KBM-7 (cell line): ENCODE data around the gene CDS2.
A peak's percentile ranks its signal among the peaks of the same experiment; 100 is the strongest.

Source experiments
- DNase-seq: peaks from one replicate; pipeline ENCODE4 v3.0.0-alpha.2; 2015
- in situ Hi-C: fragments of 300-500 bp; cut with MboI; formaldehyde crosslinking; loops from 2 replicates; pipeline ENCODE4 v1.14.3; 2020; ENCODE audit warnings: low sequenced_read_pairs, low pct_unique_long_range_greater_than_20kb, mixed read lengths

CDS2 gene

DNA sequence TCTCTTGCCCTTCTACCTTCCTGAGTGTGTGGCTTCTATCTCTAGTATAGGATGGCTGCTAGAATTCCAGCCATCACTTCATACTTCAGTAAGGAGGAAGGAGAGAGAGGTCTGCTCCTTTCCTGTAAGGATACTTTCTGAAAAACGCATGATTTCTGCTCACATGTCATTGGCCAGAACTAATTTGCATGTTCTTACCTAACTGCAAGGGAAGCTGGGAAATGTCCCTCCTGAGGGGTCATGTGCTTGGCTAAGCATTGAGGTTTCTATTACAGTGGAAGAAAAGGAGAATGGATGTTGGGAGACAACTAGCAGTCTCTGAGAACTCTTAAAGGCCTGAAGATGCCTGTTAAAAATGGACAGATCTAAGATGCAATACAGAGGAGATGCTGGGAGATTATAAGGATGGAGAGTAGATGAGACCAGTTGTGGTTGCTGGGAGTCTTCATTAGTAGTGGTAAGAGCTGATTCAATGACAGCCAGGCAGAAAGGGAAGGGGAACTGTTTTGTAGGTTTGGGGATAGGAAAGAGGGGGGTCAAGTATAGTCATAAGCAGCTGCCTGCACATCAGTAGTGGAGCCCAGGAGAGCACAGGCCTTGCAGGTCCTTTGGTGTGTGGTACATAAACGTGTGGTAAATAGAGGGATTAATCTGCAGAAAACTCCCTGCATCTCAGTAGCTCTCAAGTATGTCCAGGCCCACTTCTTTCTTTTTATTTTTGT lies 20.2 kb downstream of the CDS2 start:
- peak; percentile 32 for DNase-seq
- in situ Hi-C loops = no loop called here

DNA sequence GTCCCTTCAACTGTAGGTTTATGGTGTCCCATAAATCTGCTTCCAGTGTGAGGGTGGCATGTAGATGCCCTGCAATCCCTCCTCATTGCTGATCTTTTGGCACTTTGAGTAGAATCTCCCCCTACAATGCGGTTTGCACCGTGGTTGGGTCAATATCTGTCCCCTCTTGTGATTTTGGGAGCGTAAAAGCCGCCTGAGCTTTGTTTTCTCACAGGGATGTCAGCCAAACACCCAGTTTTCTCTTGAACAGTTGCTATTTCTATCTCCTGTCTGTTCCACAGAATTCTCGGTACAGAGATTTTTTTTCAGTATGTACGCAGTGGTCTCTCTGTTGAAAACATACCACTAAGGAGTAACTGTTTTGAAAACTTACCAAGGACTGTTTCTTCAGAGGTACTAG lies 21.8 kb downstream of the CDS2 start:
- in situ Hi-C loops = no loop called here
- DNase-seq = no peak

DNA sequence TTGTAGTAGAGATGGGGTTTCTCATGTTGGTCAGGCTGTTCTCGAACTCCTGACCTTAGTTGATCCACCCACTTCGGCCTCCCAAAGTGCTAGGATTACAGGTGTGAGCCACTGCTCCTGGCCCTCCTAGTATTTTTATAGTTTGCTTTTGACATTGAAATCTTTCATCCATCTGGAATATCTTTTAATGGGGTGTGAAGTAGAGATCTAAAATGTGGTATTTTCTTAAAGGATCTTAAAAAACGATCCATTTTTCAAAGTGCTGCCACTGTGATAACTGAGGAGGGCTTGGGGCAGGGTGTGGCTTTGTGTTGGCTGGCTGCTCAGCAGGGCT lies 23.1 kb downstream of the CDS2 start:
- in situ Hi-C loops = no loop called here
- no peak for DNase-seq

DNA sequence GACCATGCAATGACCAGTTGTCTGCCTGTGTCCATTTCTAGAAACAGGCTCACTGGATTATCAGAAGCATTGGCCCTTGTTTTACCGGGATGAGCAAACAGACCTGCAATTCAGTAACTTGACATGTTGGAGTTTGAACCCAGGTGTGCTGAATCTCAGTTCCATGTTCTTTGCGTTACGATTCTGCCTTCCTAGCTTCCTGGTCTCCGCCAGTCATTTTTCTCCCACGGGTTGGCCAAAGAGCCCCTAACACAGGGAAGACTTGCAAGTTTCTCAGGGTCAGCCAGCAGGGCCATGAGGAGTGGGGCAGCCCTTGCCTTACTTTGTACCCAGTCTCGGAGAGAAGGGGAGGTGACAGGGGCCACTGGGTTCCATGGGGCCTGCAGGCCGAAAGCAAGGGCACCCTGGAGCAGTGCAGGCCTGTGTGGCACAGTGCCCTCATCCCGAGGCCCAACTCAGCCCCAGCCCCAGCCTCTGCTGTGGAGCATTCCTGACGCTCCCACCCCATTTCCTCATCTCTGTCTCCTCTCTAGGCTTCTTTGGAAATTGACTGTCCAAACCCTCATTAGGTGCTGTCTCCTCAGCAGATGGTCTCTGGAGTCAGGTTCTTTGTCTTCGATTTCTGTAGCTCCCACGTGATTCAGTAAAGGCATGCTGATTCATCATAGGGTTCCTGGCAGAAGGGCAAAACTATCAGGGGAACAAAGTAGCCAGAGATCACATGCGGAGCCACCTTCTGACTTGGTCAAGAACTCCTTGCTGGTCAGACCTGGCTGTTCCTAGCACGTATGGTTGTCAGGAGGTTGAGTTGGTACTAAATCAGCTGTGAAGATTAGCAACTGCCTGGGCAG lies 23.6 kb downstream of the CDS2 start:
- no peak for DNase-seq
- in situ Hi-C loops = no loop called here

DNA sequence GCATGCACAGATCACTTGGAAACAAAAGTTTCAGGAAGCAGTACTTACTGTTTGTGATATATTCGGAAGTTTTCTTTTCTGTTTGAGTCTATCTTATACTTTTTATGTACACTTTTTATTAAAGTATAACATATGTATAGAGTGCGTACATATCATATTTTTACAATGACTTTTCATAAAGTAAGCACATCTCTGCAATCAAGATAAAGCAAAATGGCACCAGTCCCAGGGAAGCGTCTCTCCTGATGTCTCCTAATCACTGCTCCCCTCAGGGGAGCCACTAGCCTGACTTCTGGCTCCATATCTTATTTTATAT lies 26.3 kb downstream of the CDS2 start:
- DNase-seq = no peak
- in situ Hi-C loops = no loop called here

DNA sequence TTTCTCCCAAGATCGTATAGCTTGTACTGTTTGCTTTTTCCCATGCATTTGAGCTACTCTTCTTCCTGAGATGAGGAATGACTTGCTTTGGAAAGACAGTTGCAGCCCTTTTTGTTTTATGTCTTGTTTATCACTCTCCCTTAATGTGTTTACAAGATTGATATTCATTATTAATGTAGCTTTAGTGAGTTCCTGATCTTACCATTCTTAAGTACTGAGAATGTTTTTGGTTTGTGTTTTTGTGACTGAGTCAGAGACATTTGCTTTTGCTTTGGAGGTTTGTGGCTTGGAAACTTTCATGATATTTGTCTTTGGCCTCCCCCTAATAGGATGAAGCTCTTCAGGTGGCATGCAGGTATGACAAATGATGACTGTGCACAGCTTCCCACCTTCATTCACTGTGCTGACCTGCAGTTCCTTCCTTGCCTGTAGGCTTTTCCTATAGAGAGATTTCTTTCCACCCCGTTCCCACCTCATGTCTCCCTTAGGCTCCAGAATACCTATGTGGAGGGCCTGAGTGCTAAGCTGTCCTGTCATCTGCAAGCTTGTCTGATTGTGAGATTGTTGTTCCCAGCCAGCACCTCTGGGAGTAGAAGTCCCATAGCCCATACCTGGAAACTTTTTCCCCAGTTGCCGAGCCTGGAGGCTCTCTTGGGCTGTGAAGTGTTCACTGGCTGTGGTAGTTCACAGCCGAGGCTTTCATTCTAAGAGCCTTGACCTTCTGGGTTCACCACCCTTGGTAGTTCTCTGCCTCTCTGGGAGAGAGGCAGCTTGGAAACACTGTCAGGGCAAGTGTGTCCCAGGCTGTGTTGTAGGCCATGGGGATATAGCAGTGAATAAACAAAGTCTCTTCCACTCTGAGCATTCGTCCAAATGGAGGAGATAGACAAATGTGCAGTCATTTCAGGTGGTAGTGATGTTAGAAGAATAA lies 27.1 kb downstream of the CDS2 start:
- in situ Hi-C loops = no loop called here
- DNase-seq = no peak

DNA sequence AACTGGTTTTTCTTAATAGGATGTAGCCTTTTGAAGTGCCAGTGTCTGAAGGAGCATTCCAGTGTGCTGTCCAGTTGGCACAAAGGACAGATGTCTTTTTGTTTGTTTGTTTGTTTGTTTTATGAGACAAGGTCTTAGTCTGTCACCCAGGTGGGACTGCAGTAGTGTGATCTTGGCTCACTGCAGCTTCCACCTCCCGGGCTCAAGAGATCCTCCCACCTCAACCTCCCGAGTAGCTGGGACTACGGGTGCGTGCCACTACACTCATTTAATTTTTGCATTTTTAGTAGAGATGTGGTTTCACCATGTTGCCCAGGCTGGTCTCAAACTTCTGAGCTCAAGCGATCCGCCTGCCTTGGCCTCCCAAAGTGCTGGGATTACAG lies 27.7 kb downstream of the CDS2 start:
- DNase-seq = no peak
- in situ Hi-C loops = no loop called here

DNA sequence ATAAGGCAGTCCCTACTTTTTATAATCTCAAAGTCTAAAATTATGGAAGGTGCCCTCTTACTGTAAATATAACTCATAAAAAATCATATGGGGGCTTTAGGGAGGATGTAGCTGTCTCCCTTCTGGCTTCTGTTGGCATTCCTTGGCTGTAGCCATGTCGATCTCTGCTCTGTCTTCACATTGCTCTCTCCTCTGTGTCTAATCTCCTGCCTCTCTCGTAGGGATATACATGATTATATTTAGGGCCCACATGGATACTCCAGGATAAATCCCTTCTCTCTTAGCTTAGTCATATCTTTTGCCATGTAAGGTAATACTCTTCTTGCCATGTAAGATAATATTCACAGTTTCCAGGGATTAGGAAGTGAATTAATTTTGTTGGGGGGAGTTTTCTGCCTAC lies 28.6 kb downstream of the CDS2 start:
- in situ Hi-C loops = no loop called here

DNA sequence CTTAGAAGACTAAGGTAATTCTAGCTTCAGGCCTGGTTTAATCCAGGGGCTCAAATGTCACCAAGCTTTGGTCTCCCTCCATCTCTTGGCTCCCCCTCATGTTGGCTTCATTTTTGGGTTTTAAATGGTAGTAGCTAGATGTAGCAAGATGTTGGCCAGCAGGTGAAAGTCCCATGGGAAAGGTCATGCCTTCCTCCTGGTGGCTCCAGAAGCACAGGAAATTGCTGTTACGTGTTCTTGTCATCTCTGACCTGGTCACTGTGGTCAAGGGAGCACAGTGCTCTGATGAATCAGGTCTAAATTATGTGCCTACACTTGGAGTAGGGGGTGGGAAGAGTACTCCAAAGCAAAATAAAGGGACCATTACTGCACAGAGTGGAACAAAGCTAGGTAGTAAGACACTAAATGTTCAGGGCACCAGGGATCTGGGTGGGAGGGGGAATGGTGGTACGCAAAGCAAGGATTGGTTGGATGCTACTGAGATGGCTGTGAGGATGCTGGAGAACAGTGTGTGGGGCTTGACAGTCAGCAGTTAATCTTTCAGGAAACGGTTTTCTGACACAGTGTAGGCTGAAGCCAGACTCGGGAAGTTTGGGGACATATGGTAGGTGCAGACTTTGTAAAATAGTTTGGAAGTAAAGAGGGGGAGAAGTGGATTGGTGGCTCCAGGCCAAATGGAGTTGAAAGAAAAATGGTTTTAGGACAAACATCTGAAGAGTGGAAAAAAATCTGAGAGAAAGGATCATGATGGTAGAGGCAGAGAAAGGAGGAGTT lies 30.1 kb downstream of the CDS2 start:
- in situ Hi-C loops = no loop called here
- peak; percentile 35 for DNase-seq

More for the DNA sequence above, 28.6 kb downstream of the CDS2 start:
- no peak for DNase-seq

DNA sequence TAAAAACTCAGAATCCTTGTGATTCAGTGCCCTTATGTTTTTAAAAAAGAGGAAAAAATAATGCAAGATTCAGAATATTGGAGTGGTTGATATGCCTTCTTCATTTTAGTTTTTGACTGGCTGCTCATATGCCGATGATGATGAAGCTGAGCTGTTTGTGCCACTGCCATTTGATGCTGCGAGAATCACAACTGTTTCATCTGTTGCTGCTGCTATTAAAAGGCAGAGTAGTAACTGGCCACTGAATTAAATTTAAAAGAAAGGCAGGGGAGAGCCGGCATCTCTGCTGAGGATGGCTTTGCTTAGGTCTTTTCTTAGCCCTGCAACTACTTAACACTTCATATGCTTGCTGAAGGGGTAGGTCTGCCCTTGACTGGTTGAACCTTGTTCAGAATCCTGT lies 33.1 kb downstream of the CDS2 start:
- no peak for DNase-seq
- in situ Hi-C loops = no loop called here

DNA sequence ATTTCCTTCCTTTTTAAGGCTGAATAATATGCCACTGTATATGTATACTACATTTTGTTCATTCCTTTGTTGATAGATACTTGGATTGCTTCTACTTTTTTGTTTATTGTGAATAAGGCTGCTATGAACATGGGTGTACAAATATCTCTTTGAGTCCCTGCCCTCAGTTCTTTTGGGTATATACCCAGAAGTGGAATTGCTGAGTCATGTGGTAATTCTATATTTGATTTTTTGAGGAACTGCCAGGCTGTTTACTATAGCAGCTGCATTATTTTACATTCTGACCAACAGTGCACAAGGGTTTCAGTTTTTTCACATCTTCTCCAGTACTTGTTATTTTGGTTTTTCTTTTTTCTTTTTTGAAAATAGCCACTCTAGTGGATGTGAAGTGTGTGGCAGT lies 34.1 kb downstream of the CDS2 start:
- in situ Hi-C loops = no loop called here
- DNase-seq = no peak

DNA sequence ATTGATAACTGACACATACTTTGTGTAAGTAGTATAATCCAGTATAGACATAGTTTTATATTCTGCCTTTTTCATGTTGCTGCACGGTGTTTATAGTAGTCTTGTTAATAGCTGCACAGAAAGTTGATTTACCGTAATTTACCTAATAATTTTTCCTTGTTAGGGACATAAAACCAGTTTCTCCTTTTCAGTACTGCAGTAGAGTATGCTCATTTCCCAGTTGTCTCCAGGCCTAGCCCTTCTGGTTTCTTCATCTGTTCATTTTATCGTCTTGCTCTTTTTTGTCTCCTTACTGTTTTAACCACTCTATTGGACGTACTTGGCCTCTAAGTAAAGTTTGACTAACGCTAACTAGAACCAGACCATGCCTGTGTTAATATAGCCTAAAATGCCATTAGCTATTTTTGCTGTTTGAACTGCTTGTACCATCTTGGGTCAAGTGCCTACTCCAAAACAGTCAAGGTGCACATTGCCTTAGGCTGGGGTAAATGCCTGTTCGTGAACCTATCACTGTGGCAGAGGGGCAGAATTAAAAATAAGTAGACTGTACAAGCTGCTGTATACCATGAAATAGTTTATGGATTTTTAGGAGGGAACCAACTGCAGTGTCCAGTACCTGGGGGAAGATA lies 34.8 kb downstream of the CDS2 start:
- in situ Hi-C loops = no loop called here
- no peak for DNase-seq

DNA sequence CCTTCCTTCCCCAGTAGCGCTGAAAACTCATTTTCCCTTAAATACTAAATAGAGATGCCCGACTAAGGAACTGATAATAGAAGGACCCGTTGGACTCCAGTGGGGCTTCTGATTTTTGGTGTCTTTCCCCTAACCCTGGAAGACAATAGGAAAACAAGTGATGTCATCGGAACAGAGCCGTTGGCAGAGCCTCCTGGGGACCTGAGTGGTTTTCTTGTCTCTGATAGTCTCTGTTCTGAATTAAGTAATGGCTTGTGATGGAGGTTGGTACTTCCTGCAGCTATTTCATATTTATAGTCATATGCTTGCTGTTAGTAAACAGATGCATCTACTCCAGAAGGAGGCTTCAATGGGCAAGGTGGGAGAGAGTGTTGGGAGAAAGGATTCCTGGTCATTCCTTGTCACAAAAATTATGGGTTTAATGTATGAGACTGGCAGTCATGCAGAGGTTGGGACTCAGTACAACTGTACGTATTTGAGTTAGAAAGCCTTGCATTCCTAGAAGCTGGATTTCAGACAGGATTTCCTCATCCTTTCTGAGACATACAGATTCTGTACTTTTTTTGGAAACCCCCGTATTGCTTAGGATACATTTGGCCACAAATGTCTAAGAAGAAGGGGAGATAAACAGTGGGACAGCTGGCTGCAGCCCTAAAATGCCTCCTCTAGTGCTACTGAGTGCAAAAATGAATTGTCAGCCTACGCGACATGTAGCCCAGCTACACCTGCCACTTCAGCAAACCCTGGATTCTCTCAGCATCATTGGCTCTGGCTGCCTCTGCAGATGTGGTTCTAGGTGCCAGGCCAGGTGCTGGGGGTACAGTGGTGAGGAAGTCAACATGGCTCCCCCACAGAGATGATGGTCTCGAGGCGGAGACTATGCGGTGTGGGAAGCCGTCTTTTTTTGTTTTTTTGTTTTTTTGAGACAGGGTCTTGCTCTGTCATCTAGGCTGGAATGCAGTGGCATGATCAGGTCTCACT lies 38.1 kb downstream of the CDS2 start:
- in situ Hi-C loops = no loop called here
- no peak for DNase-seq

DNA sequence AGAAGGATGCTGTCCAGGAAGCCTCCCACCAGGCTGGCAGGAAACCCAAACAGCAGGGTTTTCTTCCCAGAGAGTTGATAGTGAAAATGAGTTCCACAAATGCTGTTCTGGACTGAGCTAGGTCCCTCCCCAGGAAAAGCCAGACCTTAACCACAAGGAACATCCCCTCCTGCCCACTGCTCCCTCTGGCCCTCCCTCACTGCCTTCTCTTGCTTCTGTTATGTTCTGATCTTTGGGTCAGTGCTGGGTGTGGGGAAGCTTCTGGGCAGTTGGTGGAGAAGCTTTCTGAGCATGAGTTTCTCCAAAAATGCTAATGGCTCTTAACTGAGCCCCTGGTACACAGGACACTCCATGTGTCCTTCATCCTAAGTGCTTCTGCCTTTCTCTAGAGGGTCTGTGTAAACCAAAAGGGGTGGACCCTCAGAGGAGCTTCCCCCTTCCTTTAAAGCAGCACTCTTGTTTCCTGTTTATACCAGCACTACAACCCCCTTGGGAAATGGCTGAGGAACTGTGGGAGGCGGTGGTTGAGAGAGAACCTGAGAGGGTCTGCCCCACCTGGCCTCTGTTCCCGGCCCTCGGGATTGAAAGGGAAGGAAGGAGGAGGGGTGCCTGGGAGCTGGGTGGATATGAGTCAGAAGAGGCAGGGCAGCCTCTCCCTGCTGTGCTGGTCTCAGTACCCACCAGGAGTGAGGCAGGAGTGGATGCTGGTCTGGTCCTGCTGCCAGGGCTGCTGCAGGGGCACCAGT lies 42.0 kb downstream of the CDS2 start:
- in situ Hi-C loops = no loop called here
- DNase-seq = peak; percentile 89

DNA sequence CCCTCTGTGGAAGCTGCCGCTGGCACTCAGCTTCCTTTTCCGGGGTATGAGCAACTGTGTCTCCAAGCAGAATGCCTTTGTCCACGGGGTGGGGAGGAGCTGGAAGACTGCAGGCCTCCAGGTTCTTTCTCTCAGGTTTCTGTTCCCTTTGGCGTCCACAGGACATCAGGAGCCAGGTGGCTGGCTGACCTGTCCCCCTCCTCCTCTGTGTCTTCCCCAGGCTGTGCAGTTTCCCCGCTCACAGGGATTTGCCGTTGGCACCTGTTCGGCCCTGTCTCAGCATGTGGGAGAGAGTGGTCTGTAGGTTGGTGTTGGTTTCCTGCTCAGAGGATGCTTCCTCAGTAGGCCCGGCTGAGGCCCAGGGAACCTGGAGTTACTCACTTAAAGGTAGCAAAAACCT lies 43.5 kb downstream of the CDS2 start:
- in situ Hi-C loops = no loop called here
- DNase-seq = no peak

DNA sequence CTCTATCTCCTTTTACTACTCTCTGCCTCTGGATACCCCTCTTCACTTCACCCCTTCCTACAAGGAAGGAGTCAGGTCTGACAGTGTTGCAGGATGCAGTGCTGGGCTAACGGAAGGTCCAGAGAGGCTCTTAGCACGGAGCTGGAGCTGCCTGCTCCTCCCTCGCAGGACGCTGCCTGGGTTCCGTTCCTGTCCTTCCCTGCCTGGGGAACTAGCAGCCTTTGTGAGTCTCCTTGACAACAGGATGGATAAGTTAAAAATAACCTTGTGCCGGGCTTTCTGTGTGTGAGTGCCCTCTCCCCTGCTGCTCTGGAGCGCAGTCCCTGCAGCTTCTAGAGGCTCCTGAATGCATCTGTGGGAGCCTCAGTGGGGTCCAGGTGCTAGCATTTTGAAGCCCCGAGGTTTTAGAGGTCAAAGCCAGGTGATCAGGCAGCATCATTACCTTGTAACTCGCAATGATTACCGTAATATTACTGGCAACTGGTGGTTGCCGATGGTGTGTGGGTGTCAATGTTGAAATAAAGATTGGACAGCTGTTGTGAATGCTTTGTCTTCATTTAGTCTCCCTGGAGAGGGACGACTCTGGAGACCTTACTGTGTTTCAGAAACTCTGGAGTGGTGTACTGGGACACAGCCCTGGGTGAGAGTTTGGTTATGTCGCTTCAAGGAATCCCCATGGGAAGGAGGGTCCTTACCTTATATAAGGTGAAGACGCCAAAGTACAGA lies 44.4 kb downstream of the CDS2 start:
- in situ Hi-C loops = no loop called here
- no peak for DNase-seq

DNA sequence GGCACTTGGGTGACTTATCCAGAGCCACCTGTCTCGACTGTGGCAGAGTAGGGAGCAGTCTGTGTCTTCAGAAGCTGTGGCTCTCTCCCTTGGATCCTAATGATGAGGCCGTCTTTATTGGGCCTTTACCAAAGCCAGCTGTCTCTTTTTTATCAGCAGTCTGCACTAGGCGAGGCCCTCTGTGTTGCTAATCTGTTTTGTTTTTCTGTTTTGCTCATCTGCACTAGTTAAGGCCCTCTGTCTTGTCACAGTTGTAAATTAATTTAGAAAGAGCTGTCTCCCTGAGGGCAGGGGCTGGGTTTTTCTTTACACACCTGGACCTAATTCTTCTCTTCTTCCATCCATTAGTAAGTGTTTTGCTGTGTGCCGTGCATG lies 45.0 kb downstream of the CDS2 start:
- DNase-seq = no peak
- in situ Hi-C loops = no loop called here
